Measurements from ENCODE around the gene CSF1R. TPM values are rescaled to one million over a fixed set of nuclear protein-coding genes. Genes with fewer than 3 reads are reported as not detected.

The CSF1R gene
- total and polyA plus RNA-seq, 2 of the 4 experiments (the other 2 are of a cell fraction): 0.14 to 0.36 TPM

DNA sequence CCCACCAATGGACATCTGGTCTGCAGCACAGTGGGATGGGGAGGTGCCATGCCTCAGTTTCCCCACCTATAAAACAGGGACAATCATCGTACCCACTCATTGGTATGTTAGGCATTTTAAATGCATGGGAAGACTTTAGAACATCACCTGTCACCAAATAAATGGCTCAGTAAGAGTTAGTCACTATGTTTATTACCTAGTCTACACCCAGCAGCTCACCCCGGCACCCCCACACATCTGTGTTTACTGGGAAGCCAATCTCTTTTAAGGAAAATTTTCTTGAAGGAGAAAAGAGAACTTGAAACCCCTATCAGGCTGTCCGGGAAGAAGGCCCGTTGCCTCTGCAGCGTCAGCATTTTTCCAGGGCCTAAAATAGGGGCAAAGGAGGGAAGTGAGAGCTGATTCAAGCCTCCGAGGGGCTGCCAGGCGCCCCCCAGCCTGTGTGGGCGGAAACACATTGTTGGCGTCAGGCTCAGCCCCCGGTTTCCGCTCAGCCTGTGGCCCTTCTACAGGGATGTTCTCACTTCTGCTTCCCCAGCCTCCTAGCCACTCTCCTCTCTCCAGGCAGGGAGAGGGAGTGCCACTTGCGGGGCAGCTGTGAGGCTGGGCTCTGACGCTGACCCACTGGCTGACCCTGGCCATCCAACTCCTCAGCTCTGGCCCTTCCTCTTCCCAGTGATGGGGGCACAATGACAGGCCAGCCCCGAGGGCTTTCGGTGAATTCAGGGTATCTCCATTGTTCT is 4.6 kb downstream of the CSF1R start:
- Histone ChIP-seq H3K14ac (replicated peaks; ENCODE audit: low read depth, low read length) (0 out of 2 replicates have a peak overlapping the region, but pooled peaks have one; percentile 45), H2AFZ (replicated peaks; ENCODE audit: low read length, poor library complexity) (peak overlapping the region; percentile 33), H3K4me2 (ENCODE audit: low read depth, low read length) (peak overlapping the region; percentile 48; the same call in 1 of the 2 replicates), H3K27ac (ENCODE audit: insufficient read depth, low read length) (no peak overlapping the region), H3K23ac (ENCODE audit: low read depth, low read length) (0 out of 2 replicates have a peak overlapping the region, but pooled peaks have one; percentile 0), H3K4me1 (ENCODE audit: control insufficient read depth, insufficient read depth, low read length) (peaks cover 4% of the 10 kb centered on the region; the same call in 1 of the 2 replicates), H2BK15ac (ENCODE audit: low read depth, low read length) (no peak overlapping the region), H3K18ac (ENCODE audit: low read depth, low read length) (no peak overlapping the region), H4K5ac (ENCODE audit: low read depth, low read length) (no peak overlapping the region), H2AK5ac (ENCODE audit: low read depth, low read length) (no peak overlapping the region), H3K9me3 (ENCODE audit: control insufficient read depth, insufficient read depth, low read length) (no peaks in the 10 kb centered on the region), H3K4me3 (ENCODE audit: insufficient read depth, low read depth, low read length) (no peak overlapping the region), H4K91ac (ENCODE audit: insufficient read depth, low read depth, low read length) (no peak overlapping the region), H3K79me1 (ENCODE audit: low read depth in 1 of 2, low read length in 2 of 2) (no peaks in the 10 kb centered on the region), H2BK20ac (ENCODE audit: low read depth, low read length) (no peak overlapping the region), H2AK9ac (replicated peaks; ENCODE audit: low read depth, low read length, poor library complexity) (peak overlapping the region; percentile 2), H4K8ac (ENCODE audit: low read depth in 2 of 2, low read length in 2 of 2) (no peak overlapping the region), H3K36me3 (ENCODE audit: control insufficient read depth, insufficient read depth, low read length) (no peaks in the 10 kb centered on the region), H3K27me3 (ENCODE audit: control insufficient read depth, insufficient read depth, low read length) (peaks cover 27% of the 10 kb centered on the region), H3K56ac (ENCODE audit: extremely low read depth, insufficient read depth, low read length) (no peak overlapping the region), H3K4ac (ENCODE audit: low read depth, low read length) (no peak overlapping the region; the same call in 1 of the 2 replicates), H4K20me1 (ENCODE audit: insufficient read depth, low read length) (no peaks in the 10 kb centered on the region), H3K9ac (ENCODE audit: low read depth, low read length) (no peak overlapping the region), H3K9me1 (ENCODE audit: insufficient read depth, low read length) (peaks cover 3% of the 10 kb centered on the region; the same call in 1 of the 2 replicates), H2BK5ac (ENCODE audit: low read depth, low read length, poor library complexity, severe bottlenecking) (no peak overlapping the region), H2BK120ac (ENCODE audit: low read depth, low read length) (no peak overlapping the region)
- in situ Hi-C loops (cut with MboI; ENCODE audit: low sequenced_read_pairs) (no loop called here), intact Hi-C loops (cut with micrococcal nuclease) (no loop called here), dilution Hi-C loops (cut with HindIII; ENCODE audit: low sequenced_read_pairs, unreplicated experiment) (no loop called here)
- BruUV-seq (replicated peaks): no TSS peak
- 15% methylated on average over 3 of the region's 15 CpGs; no CpG with 5 or more reads in 1 of the 2 experiments for WGBS, 2 experiments (ENCODE audit: extremely low coverage in 2 of 2, insufficient read length in 1 of 2)
- ATAC-seq (ENCODE audit: low read depth): peak; percentile 79
- TF ChIP-seq MAFK (IDR thresholded peaks at IDR 0.05; ENCODE audit: low read depth, low read length) (peak; percentile 94), NFE2L2 (IDR thresholded peaks at IDR 0.05; ENCODE audit: low read depth, low read length) (no peak), CHD1 (IDR thresholded peaks at IDR 0.05; ENCODE audit: low read depth, low read length) (no peak), MXI1 (IDR thresholded peaks at IDR 0.05; ENCODE audit: borderline replicate concordance, low read depth, low read length) (no peak)
- DNase-seq: peak; percentile 26
- ChIA-PET CTCF (no interaction called here), POLR2A (ENCODE audit: unreplicated experiment) (no interaction called here)
